ENCODE results near the gene ALG11. TPM values are rescaled to one million over a fixed set of nuclear protein-coding genes. Genes with fewer than 3 reads are reported as not detected.
"Not testable (repeated sequence)": the region's sequence is repeated elsewhere in the genome, so short reads cannot be mapped to it uniquely, and the experiment has no call there.

Gene ALG11
- total and polyA plus RNA-seq, 2 donors (not counting 1 experiment from before 2014, with no cell fraction given) = 3.2 to 38.8 TPM

GRCh38 chr13:52051400-52051799, 39.2 kb downstream of the ALG11 start:
- Mint-ChIP-seq H3K4me1 (no peaks in the 10 kb centered on the region), H3K9me3 (ENCODE audit: insufficient read depth) (no peaks in the 10 kb centered on the region), H3K4me3 (no peak overlapping the region), H3K27ac (no peak overlapping the region), H3K27me3 (peaks cover 7% of the 10 kb centered on the region)
- TF ChIP-seq CTCF (IDR thresholded peaks at IDR 0.05) = no peak
- TF ChIP-seq EZH2 (IDR thresholded peaks at IDR 0.05; ENCODE audit: borderline replicate concordance, insufficient read depth, low read depth, low read length, poor library complexity, severe bottlenecking) = no peak
- Histone ChIP-seq H3K9me3 (ENCODE audit: control extremely low read depth in 1 of 3, control insufficient read depth in 2 of 3, insufficient read depth in 1 of 3, low read length in 2 of 3) (no peaks in the 10 kb centered on the region), H3K4me3 (ENCODE audit: control extremely low read depth in 1 of 5, extremely low read depth in 1 of 5, insufficient read depth in 1 of 5, low read depth in 2 of 5, low read length in 4 of 5) (no peak overlapping the region), H3K9ac (ENCODE audit: low read length) (no peak overlapping the region), H3K27ac (ENCODE audit: low read length in 2 of 2) (no peak overlapping the region), H4K20me1 (ENCODE audit: control insufficient read depth, insufficient read depth, low read length, poor library complexity, severe bottlenecking) (no peaks in the 10 kb centered on the region), H3K4me1 (ENCODE audit: control insufficient read depth in 2 of 2, insufficient read depth in 2 of 2, low read length in 2 of 2) (no peaks in the 10 kb centered on the region), H3K36me3 (replicated peaks in 1 of 2; ENCODE audit: control extremely low read depth in 1 of 2, control insufficient read depth in 1 of 2, extremely low read depth in 1 of 2, insufficient read depth in 2 of 2, low read length in 1 of 2) (no peaks in the 10 kb centered on the region), H2AFZ (ENCODE audit: insufficient read depth, low read depth, low read length, poor library complexity, severe bottlenecking) (no peak overlapping the region), H3K4me2 (replicated peaks; ENCODE audit: low read depth, low read length, poor library complexity, severe bottlenecking) (no peak overlapping the region), H3K27me3 (replicated peaks in 1 of 4; ENCODE audit: control extremely low read depth in 1 of 4, control insufficient read depth in 3 of 4, insufficient read depth in 4 of 4, low read length in 3 of 4) (no peaks in the 10 kb centered on the region), H3K79me2 (ENCODE audit: control insufficient read depth, insufficient read depth, low read length) (no peaks in the 10 kb centered on the region)
- 96% methylated on average over 3 of the region's 7 CpGs for WGBS (ENCODE audit: insufficient coverage)
- intact Hi-C loops (cut with micrococcal nuclease) = no loop called here
- DNase-seq = no peak
- no peak for ATAC-seq (ENCODE audit: low read depth)
- POLR2A ChIA-PET = no interaction called here
- CTCF ChIA-PET = no interaction called here

- ATAC-seq (ENCODE audit: low read depth) = no peak
- Mint-ChIP-seq H3K4me1 (no peaks in the 10 kb centered on the region), H3K9me3 (ENCODE audit: insufficient read depth) (no peaks in the 10 kb centered on the region), H3K27ac (no peak overlapping the region), H3K4me3 (no peak overlapping the region), H3K27me3 (peaks cover 7% of the 10 kb centered on the region)
- no peaks in the 10 kb centered on the region for H3K36me3 ChIP-seq (replicated peaks in 1 of 2; ENCODE audit: control extremely low read depth in 1 of 2, control insufficient read depth in 1 of 2, extremely low read depth in 1 of 2, insufficient read depth in 2 of 2, low read length in 1 of 2)
- H3K4me1 ChIP-seq (ENCODE audit: control insufficient read depth in 2 of 2, insufficient read depth in 2 of 2, low read length in 2 of 2) = no peaks in the 10 kb centered on the region
- no peak overlapping the region for H2AFZ ChIP-seq (ENCODE audit: insufficient read depth, low read depth, low read length, poor library complexity, severe bottlenecking)
- H3K4me2 ChIP-seq (replicated peaks; ENCODE audit: low read depth, low read length, poor library complexity, severe bottlenecking) = no peak overlapping the region
- POLR2A ChIA-PET = no interaction called here
- CTCF ChIA-PET = no interaction called here
- H3K27me3 ChIP-seq (replicated peaks in 1 of 4; ENCODE audit: control extremely low read depth in 1 of 4, control insufficient read depth in 3 of 4, insufficient read depth in 4 of 4, low read length in 3 of 4) = no peaks in the 10 kb centered on the region
- WGBS (ENCODE audit: insufficient coverage) = 94% methylated on average over 4 of the region's 4 CpGs
- no peaks in the 10 kb centered on the region for H3K79me2 ChIP-seq (ENCODE audit: control insufficient read depth, insufficient read depth, low read length)
- intact Hi-C loops (cut with micrococcal nuclease) = no loop called here
- H3K9ac ChIP-seq (ENCODE audit: low read length) = no peak overlapping the region
- no peak overlapping the region for H3K27ac ChIP-seq (ENCODE audit: low read length in 2 of 2)
- DNase-seq = no peak
- H3K9me3 ChIP-seq (ENCODE audit: control extremely low read depth in 1 of 3, control insufficient read depth in 2 of 3, insufficient read depth in 1 of 3, low read length in 2 of 3) = no peaks in the 10 kb centered on the region
- H4K20me1 ChIP-seq (ENCODE audit: control insufficient read depth, insufficient read depth, low read length, poor library complexity, severe bottlenecking) = no peaks in the 10 kb centered on the region
- TF ChIP-seq CTCF (IDR thresholded peaks at IDR 0.05) (no peak), EZH2 (IDR thresholded peaks at IDR 0.05; ENCODE audit: borderline replicate concordance, insufficient read depth, low read depth, low read length, poor library complexity, severe bottlenecking) (no peak)
- H3K4me3 ChIP-seq (ENCODE audit: control extremely low read depth in 1 of 5, extremely low read depth in 1 of 5, insufficient read depth in 1 of 5, low read depth in 2 of 5, low read length in 4 of 5) = no peak overlapping the region
These were observed 41.3 kb downstream of the ALG11 start for GRCh38 chr13:52053460-52053859.

GRCh38 chr13:52061064-52061463, 48.9 kb downstream of the ALG11 start:
- H3K4me2 ChIP-seq (replicated peaks; ENCODE audit: low read depth, low read length, poor library complexity, severe bottlenecking); H3K27ac ChIP-seq (ENCODE audit: low read length in 2 of 2); H3K4me1 ChIP-seq (ENCODE audit: control insufficient read depth in 2 of 2, insufficient read depth in 2 of 2, low read length in 2 of 2); H3K4me3 Mint-ChIP-seq; POLR2A ChIA-PET; H3K4me3 ChIP-seq (ENCODE audit: control extremely low read depth in 1 of 5, extremely low read depth in 1 of 5, insufficient read depth in 1 of 5, low read depth in 2 of 5, low read length in 4 of 5); ATAC-seq (ENCODE audit: low read depth); DNase-seq; H3K27me3 Mint-ChIP-seq; CTCF ChIA-PET; intact Hi-C loops (cut with micrococcal nuclease); H2AFZ ChIP-seq (ENCODE audit: insufficient read depth, low read depth, low read length, poor library complexity, severe bottlenecking); H3K36me3 ChIP-seq (replicated peaks in 1 of 2; ENCODE audit: control extremely low read depth in 1 of 2, control insufficient read depth in 1 of 2, extremely low read depth in 1 of 2, insufficient read depth in 2 of 2, low read length in 1 of 2); H3K27ac Mint-ChIP-seq; H3K27me3 ChIP-seq (replicated peaks in 1 of 4; ENCODE audit: control extremely low read depth in 1 of 4, control insufficient read depth in 3 of 4, insufficient read depth in 4 of 4, low read length in 3 of 4); H3K9me3 Mint-ChIP-seq (ENCODE audit: insufficient read depth); H3K4me1 Mint-ChIP-seq; H3K9ac ChIP-seq (ENCODE audit: low read length); H3K79me2 ChIP-seq (ENCODE audit: control insufficient read depth, insufficient read depth, low read length); H4K20me1 ChIP-seq (ENCODE audit: control insufficient read depth, insufficient read depth, low read length, poor library complexity, severe bottlenecking): not testable (repeated sequence)
- H3K9me3 ChIP-seq (ENCODE audit: control extremely low read depth in 1 of 3, control insufficient read depth in 2 of 3, insufficient read depth in 1 of 3, low read length in 2 of 3) = peaks cover 0 to 16% (median 6%) of the 10 kb centered on the region in 3 donors
- WGBS (ENCODE audit: insufficient coverage) = 96% methylated on average over 3 of the region's 3 CpGs
